NCI-H526 (cell line): ENCODE measurements around the gene CNBD2.
"Not testable (repeated sequence)": the region's sequence is repeated elsewhere in the genome, so short reads cannot be mapped to it uniquely, and the experiment has no call there.

Experiments
- DNase-seq, 2 experiments: peaks; one replicate each; lab custom pipeline; 2025; lab: John Stamatoyannopoulos, UW

The CNBD2 gene

DNA sequence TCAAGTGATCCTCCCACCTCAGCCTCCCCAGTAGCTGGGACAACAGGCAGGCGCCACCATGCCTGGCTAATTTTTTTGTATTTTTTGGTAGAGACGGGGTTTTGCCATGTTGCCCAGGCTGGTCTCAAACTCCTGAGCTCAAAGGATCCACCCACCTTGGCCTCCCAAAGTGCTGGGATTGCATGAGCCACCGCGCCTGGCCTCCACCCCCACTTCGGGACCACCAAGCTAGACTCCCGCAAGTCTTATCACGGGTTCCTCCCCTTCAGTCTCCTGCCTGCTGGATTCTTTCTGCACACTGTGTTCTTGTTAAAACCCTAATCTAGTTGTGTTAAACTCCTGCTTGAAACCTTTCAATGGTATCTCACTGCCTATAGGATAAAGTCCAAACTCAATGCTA is 57.7 kb downstream of the CNBD2 start:
- DNase-seq: not testable (repeated sequence)

DNA sequence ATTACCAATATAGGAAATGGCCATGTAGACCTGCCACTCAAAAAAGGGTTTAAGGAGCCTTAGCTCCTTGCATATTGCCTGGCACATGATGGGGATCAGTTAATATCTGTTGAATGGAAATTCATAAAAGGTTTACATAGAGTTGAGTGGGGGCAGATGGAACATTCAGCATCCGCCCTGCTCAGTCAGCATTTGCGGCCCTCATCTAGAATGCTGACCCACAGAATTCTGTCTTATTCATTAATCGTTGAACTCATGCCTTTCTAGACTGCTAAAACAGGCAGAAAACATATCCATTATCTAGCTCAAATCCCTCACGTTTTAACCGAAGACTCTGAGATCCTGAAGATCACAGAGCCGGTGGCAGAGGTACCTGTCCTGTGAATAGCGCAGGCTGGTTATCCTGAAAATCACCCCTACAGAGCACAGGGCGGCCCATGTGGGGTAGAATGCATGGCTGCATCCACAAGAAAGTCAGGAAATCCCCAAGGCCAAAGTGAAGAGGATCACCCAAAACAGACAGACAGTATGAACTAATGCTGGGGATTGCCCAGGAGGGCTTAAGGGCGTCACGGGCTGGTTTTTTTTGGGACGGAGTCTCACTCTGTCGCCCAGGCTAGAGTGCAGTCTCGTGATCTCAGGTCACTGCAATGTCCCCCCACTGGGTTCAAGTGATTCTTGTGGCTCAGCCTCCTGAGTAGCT is 59.9 kb downstream of the CNBD2 start:
- no peak for DNase-seq

DNA sequence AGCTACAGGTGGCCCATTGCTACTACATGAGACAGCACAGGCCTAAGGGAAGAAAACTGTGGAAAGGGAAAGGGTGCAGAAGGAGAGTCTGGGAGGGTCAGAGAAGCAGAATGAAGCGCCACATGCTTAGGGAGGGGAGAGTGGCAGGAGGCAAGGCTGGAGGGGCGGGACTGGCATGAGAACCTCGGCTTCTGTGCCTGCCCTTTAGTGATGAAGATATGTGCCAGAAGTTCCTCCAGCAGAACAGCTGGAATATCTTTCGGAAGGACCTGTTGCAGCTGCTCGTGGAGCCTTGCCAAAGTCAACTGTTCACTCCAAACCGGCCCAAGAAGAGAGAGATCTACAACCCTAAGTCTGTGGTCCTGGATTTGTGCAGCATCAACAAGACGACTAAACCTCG is 61.8 kb downstream of the CNBD2 start:
- no peak for DNase-seq

DNA sequence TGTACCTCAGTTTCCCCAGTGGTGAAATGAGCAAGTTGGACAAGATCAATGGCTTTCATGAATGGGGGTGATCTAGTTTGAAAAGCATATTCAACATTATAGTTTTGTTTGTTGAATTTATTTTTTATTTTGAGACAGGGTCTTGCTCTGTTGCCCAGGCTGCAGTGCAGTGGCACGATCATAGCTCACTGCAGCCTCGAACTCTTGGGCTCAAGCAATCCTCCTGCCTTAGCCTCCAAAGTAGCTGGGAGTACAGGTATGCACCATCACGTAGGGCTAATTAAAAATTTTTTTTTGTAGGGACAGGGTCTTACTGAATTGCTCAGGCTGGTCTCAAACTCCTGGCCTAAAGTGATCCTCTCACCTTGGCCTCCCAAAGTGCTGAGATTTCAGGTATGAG is 63.4 kb downstream of the CNBD2 start:
- no peak for DNase-seq

DNA sequence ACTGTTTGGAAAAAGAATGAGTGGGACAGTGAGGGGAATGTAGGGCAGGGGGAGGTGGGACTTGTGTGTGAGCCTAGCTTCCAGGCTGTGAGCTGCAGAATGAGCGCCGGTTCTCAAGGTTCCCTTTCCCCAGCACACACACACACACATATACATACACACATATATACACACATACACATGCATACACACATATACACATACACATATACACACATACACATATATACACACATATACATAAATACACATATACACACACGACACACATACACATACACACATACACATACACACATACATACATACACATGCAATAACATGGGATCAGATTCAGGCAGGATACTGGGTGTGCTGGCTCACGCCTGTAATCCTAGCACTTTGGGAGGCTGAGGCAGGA is 66.5 kb downstream of the CNBD2 start:
- no peak for DNase-seq

DNA sequence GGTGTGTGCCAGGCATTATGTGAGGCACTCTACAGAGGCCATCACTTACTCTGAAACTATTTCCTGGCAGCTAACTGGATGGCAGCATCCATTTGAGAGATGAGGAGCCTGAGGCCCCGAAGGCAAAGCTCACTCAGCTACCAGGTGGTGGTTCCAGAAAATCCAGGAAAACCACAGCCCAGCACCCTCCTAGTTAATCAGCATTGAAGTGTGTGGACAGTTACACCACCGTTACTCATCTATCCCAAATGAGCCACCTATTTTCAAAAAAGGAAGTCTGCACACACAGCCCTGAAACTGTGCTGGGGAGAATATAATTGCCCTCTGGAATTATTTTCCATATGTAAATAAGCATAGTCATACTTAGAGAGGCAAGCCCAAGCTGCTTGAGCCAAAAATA is 67.4 kb downstream of the CNBD2 start:
- peak; percentile 78 to 81 for DNase-seq

DNA sequence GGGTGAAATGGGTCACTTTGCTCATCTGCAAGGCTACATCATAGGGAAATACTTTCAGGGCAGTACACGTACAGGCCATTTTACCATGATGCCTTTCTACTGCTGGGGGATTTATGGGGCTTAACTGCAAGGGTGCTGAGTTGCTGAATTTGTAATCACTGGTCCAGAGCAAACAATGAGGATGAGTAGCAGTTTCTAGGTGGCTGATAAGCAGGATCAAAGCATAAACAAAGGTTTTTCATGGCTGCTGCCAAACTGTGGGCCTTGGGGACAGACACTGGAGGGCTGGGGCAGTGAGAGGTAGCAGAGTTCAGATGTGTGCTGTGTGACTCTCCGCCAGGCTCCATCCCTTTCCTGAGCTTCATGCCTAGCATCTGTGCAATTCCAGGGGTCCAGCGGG is 68.3 kb downstream of the CNBD2 start:
- DNase-seq: peak; percentile 23 to 43

DNA sequence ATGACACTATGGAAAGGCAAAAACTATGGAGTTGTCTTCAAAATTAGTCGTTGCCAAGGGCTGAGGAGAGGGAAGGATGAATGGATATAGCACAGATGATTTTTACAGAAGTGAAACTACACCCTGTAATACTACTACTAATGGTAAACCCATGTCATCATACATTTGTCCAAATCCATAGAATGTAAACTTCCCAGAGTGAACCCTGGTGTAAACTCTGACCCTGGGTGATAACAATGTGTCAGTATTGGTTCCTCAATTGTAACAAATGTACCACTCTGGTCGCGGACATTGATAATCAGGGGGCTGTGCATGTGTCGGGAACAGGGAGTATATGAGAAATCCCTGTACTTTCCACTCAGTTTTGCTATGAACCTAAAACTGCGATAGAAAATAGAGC is 72.2 kb downstream of the CNBD2 start:
- DNase-seq: no peak

DNA sequence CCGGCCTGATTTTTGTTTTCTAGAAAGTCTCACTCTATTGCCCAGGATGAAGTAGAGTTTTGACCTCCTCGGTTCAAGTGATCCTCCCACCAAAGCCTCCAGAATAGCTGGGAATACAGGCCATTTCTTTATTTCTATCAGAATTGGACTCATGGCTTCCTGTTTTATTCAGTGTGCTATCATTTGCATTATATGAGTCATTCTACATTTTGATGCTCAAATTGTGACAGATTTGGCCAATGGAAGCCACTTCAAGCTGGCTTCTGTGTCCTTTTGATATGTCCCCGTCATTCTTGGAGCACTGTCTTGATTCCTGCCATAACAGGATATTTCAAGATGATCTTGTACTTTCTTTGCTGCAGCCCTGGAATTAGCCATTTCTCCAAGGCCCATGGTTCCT is 75.1 kb downstream of the CNBD2 start:
- no peak for DNase-seq

DNA sequence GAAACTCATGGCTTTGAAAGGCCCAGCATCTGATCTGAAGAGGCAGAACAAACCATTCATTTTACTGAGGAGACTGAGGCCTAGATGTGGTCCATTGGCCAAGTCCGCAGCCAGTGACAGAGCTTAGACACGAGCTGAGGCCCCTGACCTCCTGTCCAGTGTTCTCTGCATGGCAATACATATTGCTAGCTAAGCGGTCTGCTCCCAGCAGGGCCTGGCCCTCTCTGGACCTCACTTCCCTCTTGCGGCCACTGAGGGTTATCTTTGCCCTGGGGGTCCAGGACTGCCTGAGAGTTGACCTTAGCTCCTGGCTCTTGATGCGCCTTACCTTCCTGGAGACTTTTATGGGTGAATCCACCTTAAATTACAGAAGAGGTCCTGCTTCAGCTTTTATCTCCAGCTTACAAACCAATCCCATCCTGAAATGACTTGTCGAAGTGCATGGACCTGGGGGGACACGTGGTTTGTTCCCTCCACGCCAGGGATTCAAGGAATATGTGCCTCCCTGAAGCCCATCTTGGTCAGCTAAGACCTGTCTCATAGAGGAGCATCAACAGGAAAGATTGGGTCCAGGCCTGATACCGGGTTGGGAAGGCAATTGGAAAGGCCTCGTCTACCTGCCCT is 75.6 kb downstream of the CNBD2 start:
- DNase-seq: no peak

DNA sequence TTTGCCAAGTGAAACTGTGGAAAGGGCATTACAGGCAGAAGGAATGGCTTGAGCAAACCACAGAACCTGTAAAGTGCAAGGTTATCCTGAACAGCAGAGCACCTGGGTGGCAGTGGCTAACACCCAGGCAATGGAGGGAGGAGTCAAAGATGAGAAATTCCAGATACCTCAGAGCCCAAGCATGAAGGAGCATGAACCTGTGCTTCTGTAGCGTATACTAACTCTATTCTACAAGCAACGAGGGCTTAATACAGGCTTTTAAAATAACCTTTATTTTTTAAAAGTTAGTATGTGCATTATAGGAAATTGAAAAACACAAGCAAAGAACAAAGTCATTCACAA is 77.0 kb downstream of the CNBD2 start:
- DNase-seq: no peak

DNA sequence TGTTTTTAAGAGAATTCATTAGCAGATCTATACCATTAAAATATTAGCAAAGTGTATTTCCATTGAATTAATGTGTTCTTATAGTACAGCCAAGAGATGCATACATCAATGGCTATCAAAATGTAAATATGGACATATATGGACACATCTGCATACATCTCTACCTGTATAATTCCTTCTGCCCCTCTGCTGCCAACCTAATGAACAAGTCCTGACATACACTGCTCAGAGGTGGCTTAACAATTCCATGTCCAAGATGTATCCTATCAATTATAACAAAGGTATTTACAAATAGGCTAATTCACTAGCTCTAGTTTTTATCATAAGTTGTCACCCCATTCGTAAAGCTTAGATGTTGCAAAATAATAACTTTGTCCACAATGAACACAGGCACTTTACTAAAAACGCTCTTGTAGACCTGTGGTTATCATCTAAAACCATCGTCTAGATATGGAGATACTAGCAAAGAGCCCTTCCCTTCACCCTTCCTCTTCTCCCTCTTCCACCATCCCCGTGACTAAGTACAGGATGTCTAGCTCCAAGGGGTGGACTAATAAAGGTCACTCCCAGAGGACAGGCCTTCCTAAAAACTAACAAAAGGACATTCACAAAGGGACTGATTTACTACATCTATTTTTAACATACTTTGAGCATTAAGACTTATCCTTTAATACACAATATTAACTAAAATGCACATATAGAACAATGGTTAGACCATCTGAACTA is 77.8 kb downstream of the CNBD2 start:
- DNase-seq: not testable (repeated sequence)

DNA sequence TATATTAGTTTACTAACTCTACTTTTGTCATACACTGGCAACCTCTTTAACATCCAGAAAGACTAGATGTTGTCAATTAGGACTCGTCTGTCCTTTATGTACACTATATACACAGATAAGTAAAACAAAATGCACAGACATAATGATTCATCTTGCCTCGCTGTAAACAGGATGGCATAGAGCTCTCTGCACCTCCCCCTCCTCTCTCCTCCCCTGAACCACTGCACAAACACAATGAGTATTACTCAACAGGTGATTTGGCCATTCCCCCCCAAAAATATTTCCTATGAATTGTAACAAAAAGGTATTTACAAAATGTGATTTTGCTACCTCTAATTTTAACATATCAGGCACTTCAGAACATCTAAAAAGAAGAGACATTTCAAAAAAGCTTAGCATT is 81.0 kb downstream of the CNBD2 start:
- DNase-seq: not testable (repeated sequence)

DNA sequence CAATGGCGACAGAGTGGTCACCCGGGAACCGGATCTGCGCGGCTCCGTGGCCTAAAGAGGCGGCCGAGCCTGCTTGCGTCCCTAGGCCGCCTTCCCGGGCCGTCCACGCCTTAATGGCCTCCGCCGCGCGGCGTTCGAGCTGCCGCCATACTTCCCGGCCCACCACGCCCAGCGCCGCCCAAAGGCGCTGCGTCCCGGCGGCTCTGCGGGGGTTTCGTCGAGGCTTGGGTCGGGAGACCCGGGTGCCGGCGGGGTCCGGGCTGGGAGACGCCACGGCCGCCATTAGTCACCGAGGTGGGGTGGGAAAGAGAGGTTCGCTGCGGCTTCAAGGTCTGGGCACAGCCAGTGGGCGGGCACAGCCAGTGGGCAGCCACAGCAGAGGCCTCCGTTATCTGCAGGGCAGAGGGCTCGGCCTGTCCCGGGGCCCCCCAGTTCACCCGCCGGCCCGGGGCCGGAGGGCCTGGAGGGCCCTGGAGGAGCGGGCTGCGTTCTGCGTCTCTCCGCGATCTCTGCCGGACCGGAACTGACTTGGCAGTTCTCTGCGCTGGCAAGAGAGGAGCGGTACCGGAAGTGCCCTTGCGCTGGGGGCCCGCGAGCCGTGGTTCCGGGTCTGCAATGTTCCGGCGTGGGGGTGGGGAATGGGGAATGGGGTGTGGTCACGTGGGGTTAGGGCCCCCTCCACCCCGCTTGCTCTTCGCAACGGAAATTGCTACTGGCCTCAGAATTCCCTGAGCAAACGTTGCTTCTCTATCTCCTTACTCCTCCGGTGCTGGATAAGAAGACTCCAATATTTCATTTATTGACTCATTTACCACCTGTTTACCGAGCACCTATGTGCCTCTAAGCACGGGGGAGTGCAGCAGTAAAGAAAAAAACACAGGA is 82.3 kb downstream of the CNBD2 start:
- peak; percentile 88 to 97 for DNase-seq

DNA sequence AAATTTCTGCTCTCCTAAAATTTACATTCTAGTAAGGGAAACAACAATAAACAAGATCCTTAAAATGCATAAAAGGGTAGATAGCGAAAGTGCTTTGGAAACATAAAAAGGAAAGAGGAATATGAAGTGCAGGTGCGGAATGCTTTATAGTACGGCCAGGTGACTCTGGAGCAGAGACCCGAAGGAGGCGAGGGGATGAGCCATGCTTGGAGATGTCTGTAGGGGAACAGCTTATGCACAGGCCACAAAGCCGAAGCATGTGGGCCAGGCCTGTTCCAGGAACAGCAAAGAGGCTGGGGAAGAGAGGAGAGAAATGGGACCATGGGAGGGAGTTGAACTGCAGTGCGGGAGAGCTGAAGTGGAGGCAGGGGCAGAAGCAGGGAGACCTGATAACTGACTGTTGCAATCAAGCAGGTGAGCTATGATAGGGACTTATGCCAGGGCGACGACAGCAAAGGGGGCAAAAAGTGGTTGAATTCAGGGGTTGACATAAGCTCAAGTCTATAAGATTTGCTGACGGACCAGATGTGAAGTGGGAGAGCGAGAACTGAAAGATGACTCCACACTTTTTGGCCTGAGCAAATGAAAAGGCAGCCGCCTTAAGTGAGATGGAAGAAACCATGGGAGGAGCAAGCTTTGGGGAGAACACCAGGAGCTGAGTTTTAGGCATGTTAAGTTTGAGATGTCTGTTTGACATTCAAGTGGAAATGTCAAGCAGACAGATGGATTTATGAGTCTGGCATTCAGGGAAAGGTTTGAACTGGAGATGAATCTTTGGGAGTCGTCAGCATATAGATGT is 83.1 kb downstream of the CNBD2 start:
- peak in 1 of 2 experiments; percentile 29 for DNase-seq

DNA sequence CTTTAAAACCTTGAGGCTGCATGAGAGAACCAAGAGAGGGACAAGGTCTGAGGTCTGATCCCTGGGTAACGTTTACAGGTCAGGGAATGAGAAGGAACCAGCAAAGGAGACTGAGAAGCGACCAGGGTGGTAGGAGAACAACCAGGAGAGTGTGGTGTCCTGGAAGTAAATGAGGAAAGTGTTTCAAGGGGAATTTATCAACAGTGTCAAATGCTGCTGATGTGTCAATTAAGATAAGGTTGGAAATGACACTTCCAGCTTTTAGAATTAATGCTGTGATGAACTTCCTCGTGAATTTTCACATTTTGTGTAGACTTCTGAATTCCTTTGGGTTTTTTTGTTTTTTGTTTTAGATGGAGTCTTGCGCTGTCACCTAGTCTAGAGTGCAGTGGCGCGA is 83.7 kb downstream of the CNBD2 start:
- no peak for DNase-seq

DNA sequence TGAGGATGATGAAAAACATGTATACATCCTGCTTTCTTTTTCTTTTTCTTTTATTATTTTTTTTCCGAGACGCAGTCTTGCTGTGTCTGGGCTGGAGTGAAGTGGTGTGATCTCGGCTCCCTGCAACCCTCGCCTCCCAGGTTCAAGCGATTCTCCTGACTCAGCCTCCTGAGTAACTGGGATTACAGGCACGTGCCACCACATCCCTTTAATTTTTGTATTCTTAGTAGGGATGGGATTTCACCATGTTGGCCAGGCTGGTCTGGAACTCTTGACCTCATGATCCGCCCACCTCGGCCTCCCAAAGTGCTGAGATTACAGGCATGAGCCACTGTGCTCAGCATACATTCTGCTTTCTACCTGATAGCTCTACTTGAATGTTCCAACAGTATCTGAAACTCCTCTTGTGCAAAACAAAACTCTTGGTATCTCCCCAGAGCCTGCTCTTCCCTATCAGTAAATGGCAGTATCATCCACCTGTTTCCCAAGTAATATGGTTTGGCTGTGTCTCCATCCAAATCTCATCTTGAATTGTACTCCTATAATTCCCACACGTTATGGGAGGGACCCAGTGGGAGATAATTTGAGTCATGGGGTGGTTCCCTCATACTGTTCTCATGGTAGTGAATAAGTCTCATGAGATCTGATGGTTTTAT is 85.6 kb downstream of the CNBD2 start:
- not testable (repeated sequence) for DNase-seq

DNA sequence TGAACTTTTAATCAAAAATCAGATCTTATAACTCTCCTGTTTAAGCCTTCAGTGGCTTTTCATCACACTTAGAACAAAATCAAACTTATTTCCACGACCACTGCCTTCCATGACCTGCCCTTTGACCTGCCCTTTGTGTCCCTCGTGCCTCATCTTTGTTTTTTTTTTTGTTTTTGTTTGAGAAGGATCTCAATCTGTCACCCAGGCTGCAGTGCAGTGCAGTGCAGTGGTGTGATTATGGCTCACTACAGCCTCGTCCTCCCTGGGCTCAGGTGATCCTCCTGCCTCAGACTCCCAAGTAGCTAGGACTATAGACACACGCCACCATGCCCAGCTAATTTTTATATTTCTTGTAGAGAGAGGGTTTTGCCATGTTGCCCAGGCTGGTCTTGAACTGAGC is 86.8 kb downstream of the CNBD2 start:
- no peak for DNase-seq

DNA sequence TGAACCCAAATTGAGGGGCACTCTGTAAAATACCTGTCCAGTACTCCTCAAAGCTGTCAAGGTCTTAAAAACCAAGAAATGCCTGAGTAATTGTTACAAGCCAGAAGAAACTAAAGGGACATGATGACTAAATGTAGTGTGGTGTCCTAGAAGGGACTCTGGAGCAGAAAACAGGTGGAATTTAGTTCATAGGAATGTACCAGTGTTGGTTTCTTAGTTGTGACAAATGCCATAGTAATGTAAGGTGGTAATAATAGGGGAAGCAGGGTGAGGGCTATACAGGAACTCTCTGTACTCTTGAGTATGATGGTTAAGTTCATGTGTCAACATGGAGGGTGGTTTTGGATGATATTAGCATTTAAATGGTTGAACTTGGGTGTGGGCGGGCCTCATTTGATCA is 92.3 kb downstream of the CNBD2 start:
- no peak for DNase-seq

DNA sequence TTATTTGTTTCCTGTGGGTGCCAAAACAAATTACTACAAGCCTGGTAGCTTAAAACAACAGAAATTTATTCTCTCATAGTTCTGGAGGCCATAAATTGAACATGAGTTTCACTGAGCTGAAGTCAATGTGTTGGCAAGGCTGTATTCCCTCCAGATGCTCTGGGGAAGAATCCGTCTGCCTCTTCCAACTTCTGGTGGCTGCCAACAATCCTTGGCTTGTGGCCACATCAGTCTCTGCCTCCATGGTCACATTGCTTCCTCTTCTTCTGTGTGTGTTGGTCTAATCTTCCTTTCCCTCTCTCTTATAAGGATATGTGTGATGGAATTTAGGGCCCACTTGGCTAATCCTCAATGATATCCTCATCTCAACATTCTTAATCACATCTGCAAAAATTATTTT is 93.4 kb downstream of the CNBD2 start:
- DNase-seq: no peak

DNA sequence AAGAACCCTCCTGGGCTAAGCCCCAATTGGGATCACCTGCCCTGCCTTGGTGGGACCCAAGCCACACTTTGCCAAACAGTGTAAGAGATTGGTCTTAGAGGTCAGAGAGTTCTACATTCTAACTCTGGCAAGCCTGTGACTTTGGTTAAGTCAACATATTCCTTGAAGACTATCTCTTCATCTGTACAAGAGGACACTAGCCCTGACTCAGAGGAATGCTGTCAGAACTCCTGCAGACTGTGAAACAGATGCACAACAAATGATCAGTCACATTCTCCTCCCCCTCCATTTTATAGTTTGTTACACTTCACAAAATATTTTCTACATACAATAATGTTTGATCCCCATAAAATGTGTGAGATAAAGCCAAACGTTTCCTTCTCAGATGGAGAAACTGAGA is 94.4 kb downstream of the CNBD2 start:
- DNase-seq: no peak
